K562 (cell line): Measurements from ENCODE around the gene ZNF24.

ENCODE experiments used
- CTCF ChIP-seq, 3 experiments: IDR thresholded peaks in 2 of 3; conservative IDR thresholded peaks in 1 of 3; 2 replicates each; pipeline ENCODE4 v1.5.1; 2011 to 2012; ENCODE audit warnings: low read length in 3 of 3, mild to moderate bottlenecking in 3 of 3, control low read depth in 2 of 3, improper control_type of control experiment in 1 of 3, inconsistent platforms in 1 of 3, low read depth in 1 of 3, mixed read lengths in 1 of 3, moderate library complexity in 1 of 3; ENCODE audit not compliant: insufficient read depth in 2 of 3
- PHF21A ChIP-seq: fragments of 450-650 bp; IDR thresholded peaks from 2 replicates; pipeline ENCODE4 v1.6.1; 2017; ENCODE audit warnings: low read depth, borderline replicate concordance
- RFX5 ChIP-seq: IDR thresholded peaks from 2 replicates; pipeline ENCODE4 v1.6.1; 2011; ENCODE audit warnings: low read depth, mild to moderate bottlenecking, improper control_type of control experiment, low read length
- SAP30 ChIP-seq: fragments of 200-600 bp; sonication (generic); IDR thresholded peaks from 2 replicates; pipeline ENCODE4 v1.6.1; 2012; ENCODE audit warnings: borderline replicate concordance, low read depth, mild to moderate bottlenecking, moderate library complexity, low read length, control low read depth, inconsistent platforms; ENCODE audit not compliant: insufficient read depth, poor library complexity, severe bottlenecking
- SIRT6 ChIP-seq: IDR thresholded peaks from one replicate; pipeline ENCODE4 v1.6.1; 2012; ENCODE audit warnings: low read depth, mild to moderate bottlenecking, control low read depth, inconsistent platforms, low read length, moderate library complexity
- TAF15 ChIP-seq: fragments of 200-400 bp; formaldehyde crosslinking; IDR thresholded peaks from 2 replicates; pipeline ENCODE4 v1.6.1; 2017; ENCODE audit warnings: mild to moderate bottlenecking, low read depth, low read length, moderate library complexity
- ZBTB1 ChIP-seq: sonication (generic); formaldehyde crosslinking; IDR thresholded peaks from 2 replicates; pipeline ENCODE4 v1.8.1; 2023; ENCODE audit warnings: missing genetic modification reagents, low read depth, mild to moderate bottlenecking, borderline replicate concordance

- TF ChIP-seq CTCF (IDR thresholded peaks at IDR 0.05 in 2 of 3, conservative IDR thresholded peaks at IDR 0.05 in 1 of 3; ENCODE audit: insufficient read depth in 2 of 3, low read depth in 1 of 3, low read length in 3 of 3) (no peak), PHF21A (no peak), RFX5 (no peak), SIRT6 (no peak), TAF15 (no peak), ZBTB1 (CRISPR knock-in tag) (no peak), SAP30 (no peak)
These were observed 19.1 kb downstream of the ZNF24 start for GRCh38 chr18:35324926-35325655.
